ENCODE measurements around the gene RSPH3. TPM values are rescaled to one million over a fixed set of nuclear protein-coding genes. Genes with fewer than 3 reads are reported as not detected.
A peak's percentile ranks its signal among the peaks of the same experiment; 100 is the strongest.

Gene RSPH3
- total and polyA plus RNA-seq, 2 of the 8 experiments (the other 6 are each of a cell fraction or from before 2014, with no cell fraction given) = 0.60 to 2.7 TPM

- no peak for FAIRE-seq
- peak; percentile 96 for TF ChIP-seq SAP30 (IDR thresholded peaks at IDR 0.05; ENCODE audit: insufficient read depth, insufficient replicate concordance, low read length)
- no peak for TF ChIP-seq RAD21 (IDR thresholded peaks at IDR 0.05 in 1 of 2, conservative IDR thresholded peaks at IDR 0.05 in 1 of 2; ENCODE audit: low read depth in 2 of 2, low read length in 2 of 2)
- TF ChIP-seq HDAC2 (IDR thresholded peaks at IDR 0.05; ENCODE audit: borderline replicate concordance in 1 of 2, low read depth in 2 of 2, low read length in 2 of 2) = 0 out of 4 replicates have a peak, but pooled peaks of 1 of the 2 experiments have one; percentile 28
- Histone ChIP-seq H3K18ac (ENCODE audit: extremely low read depth, low read length) (peak overlapping the region; percentile 34; the same call in 1 of the 2 replicates), H2BK12ac (ENCODE audit: low read depth, low read length) (no peak overlapping the region; the same call in 1 of the 2 replicates), H3K14ac (ENCODE audit: insufficient read length) (no peak overlapping the region), H4K5ac (ENCODE audit: insufficient read length, low read depth, low read length) (peak overlapping the region; percentile 83), H3K4me1 (replicated peaks in 1 of 4; ENCODE audit: control insufficient read depth in 3 of 4, insufficient read depth in 4 of 4, low read length in 3 of 4) (peaks cover 0 to 2% (median 0%) of the 10 kb centered on the region in 4 experiments; a peak in 2 of 7 replicates), H3K4ac (replicated peaks; ENCODE audit: insufficient read length, low read depth, low read length) (no peak overlapping the region), H3K79me2 (ENCODE audit: control insufficient read depth in 1 of 2, insufficient read depth in 2 of 2, low read length in 2 of 2) (no peaks in the 10 kb centered on the region), H3K9ac (replicated peaks in 1 of 4; ENCODE audit: extremely low read depth in 1 of 4, low read depth in 3 of 4, low read length in 3 of 4) (peak overlapping the region; percentile 28 to 54 (median 48); a peak in 5 of 7 replicates), H4K91ac (replicated peaks; ENCODE audit: insufficient read length, low read length) (no peak overlapping the region), H2BK120ac (replicated peaks; ENCODE audit: low read depth, low read length) (no peak overlapping the region), H3K4me3 (ENCODE audit: extremely low read depth in 1 of 4, insufficient read depth in 2 of 4, low read depth in 3 of 4, low read length in 4 of 4) (peak overlapping the region; percentile 68 to 82 (median 78)), H4K20me1 (replicated peaks in 1 of 2; ENCODE audit: control insufficient read depth in 1 of 2, insufficient read depth in 2 of 2, low read length in 2 of 2) (no peaks in the 10 kb centered on the region), H3K9me3 (ENCODE audit: insufficient read depth in 2 of 2, low read depth in 1 of 2, low read length in 1 of 2) (no peaks in the 10 kb centered on the region), H3K56ac (replicated peaks; ENCODE audit: insufficient read length, low read depth, low read length) (no peak overlapping the region), H3K79me1 (ENCODE audit: low read depth, low read length) (no peaks in the 10 kb centered on the region), H2AK5ac (ENCODE audit: low read depth, low read length) (no peak overlapping the region), H3K27ac (ENCODE audit: low read depth, low read length) (peak overlapping the region; percentile 11; the same call in 1 of the 2 replicates), H4K8ac (ENCODE audit: extremely low read depth, insufficient read depth, low read length) (no peak overlapping the region), H3K27me3 (replicated peaks in 1 of 4; ENCODE audit: control insufficient read depth in 3 of 4, extremely low read depth in 1 of 4, insufficient read depth in 3 of 4, low read length in 3 of 4) (no peaks in the 10 kb centered on the region), H2BK20ac (ENCODE audit: low read length) (no peak overlapping the region), H2BK5ac (ENCODE audit: low read depth, low read length) (peak overlapping the region; percentile 42; the same call in 1 of the 2 replicates), H3K36me3 (ENCODE audit: control insufficient read depth in 2 of 4, insufficient read depth in 4 of 4, low read length in 3 of 4) (no peaks in the 10 kb centered on the region), H3K23me2 (ENCODE audit: low read depth, low read length) (peaks cover 11% of the 10 kb centered on the region), H3K23ac (ENCODE audit: insufficient read length) (no peak overlapping the region), H2BK15ac (ENCODE audit: low read length) (no peak overlapping the region), H3K4me2 (ENCODE audit: insufficient read depth in 1 of 2, low read depth in 2 of 2, low read length in 2 of 2) (peak overlapping the region; percentile 89 to 94), H2AFZ (ENCODE audit: low read length) (peak overlapping the region; percentile 64; the same call in 1 of the 2 replicates)
- ChIA-PET CTCF (ENCODE audit: partially characterized antibody) (interaction anchor here (0.8 to 2.6 kb wide), 10 partner anchors 12 to 296 kb away, joined by 3 to 11 read pairs (median 4); no protein-coding TSS in a partner anchor), POLR2A (ENCODE audit: partially characterized antibody) (interaction anchor here (1.0 to 1.8 kb wide), 12 partner anchors 8 to 325 kb away, joined by 3 to 9 read pairs (median 4); no protein-coding TSS in a partner anchor)
- DNase-seq (ENCODE audit: low read depth in 1 of 2, low spot score in 2 of 2) = no peak
- 6% methylated on average over 24 of the region's 24 CpGs; no CpG with 5 or more reads in 1 of the 2 experiments for WGBS, 2 experiments (ENCODE audit: extremely low coverage in 1 of 2, insufficient coverage in 1 of 2, insufficient read length in 1 of 2, insufficient replicate concordance in 2 of 2, low coverage in 1 of 2, low lambda C conversion rate in 2 of 2, missing lambda C conversion rate in 1 of 2)
Measured at GRCh38 chr6:158999154-158999665, 792 bp downstream of the RSPH3 start.

Measured in H1 (cell line).